Measurements from ENCODE around the gene PAXIP1.

PAXIP1 gene

GRCh38 chr7:154913638-154914307 is 89.2 kb downstream of the PAXIP1 start:
- no peak overlapping the region for H2AFZ ChIP-seq (ENCODE audit: low read depth, low read length, severe bottlenecking)
- no peaks in the 10 kb centered on the region for H3K36me3 ChIP-seq (ENCODE audit: low read length)
- no peaks in the 10 kb centered on the region for H3K79me2 ChIP-seq (ENCODE audit: insufficient read depth, low read length)
- no peaks in the 10 kb centered on the region for H3K9me2 ChIP-seq (replicated peaks; ENCODE audit: insufficient read depth, low read length)
- H3K9me3 ChIP-seq (ENCODE audit: insufficient read depth, low read length): no peaks in the 10 kb centered on the region
- no peak overlapping the region for H3K4me3 ChIP-seq (ENCODE audit: insufficient read depth, low read length, poor library complexity, severe bottlenecking)
- TF ChIP-seq EZH2phosphoT487 (conservative IDR thresholded peaks at IDR 0.05; ENCODE audit: low read length): no peak
- TF ChIP-seq CTCF (IDR thresholded peaks at IDR 0.05; ENCODE audit: insufficient read depth, low read length, poor library complexity, severe bottlenecking): peak; percentile 89
- no peak overlapping the region for H3K9ac ChIP-seq (ENCODE audit: low read length)
- H3K27me3 ChIP-seq (ENCODE audit: low read length): no peaks in the 10 kb centered on the region
- no peak overlapping the region for H3K27ac ChIP-seq (ENCODE audit: low read depth, low read length)
- no peaks in the 10 kb centered on the region for H4K20me1 ChIP-seq (ENCODE audit: low read depth, low read length)
- H3F3A ChIP-seq (ENCODE audit: insufficient read depth): no peaks in the 10 kb centered on the region
- H3K4me2 ChIP-seq (ENCODE audit: low read depth, low read length, poor library complexity, severe bottlenecking): no peak overlapping the region

GRCh38 chr7:154912871-154913637 is 89.9 kb downstream of the PAXIP1 start:
- H3K9me3 ChIP-seq (ENCODE audit: insufficient read depth, low read length): no peaks in the 10 kb centered on the region
- no peak overlapping the region for H3K4me3 ChIP-seq (ENCODE audit: insufficient read depth, low read length, poor library complexity, severe bottlenecking)
- no peaks in the 10 kb centered on the region for H3K9me2 ChIP-seq (replicated peaks; ENCODE audit: insufficient read depth, low read length)
- H3K27ac ChIP-seq (ENCODE audit: low read depth, low read length): no peak overlapping the region
- no peak overlapping the region for H3K4me2 ChIP-seq (ENCODE audit: low read depth, low read length, poor library complexity, severe bottlenecking)
- no peaks in the 10 kb centered on the region for H3F3A ChIP-seq (ENCODE audit: insufficient read depth)
- H4K20me1 ChIP-seq (ENCODE audit: low read depth, low read length): no peaks in the 10 kb centered on the region
- no peak overlapping the region for H3K9ac ChIP-seq (ENCODE audit: low read length)
- H2AFZ ChIP-seq (ENCODE audit: low read depth, low read length, severe bottlenecking): no peak overlapping the region
- H3K36me3 ChIP-seq (ENCODE audit: low read length): no peaks in the 10 kb centered on the region
- H3K79me2 ChIP-seq (ENCODE audit: insufficient read depth, low read length): no peaks in the 10 kb centered on the region
- H3K27me3 ChIP-seq (ENCODE audit: low read length): no peaks in the 10 kb centered on the region
- TF ChIP-seq EZH2phosphoT487 (conservative IDR thresholded peaks at IDR 0.05; ENCODE audit: low read length) (no peak), CTCF (IDR thresholded peaks at IDR 0.05; ENCODE audit: insufficient read depth, low read length, poor library complexity, severe bottlenecking) (no peak)

GRCh38 chr7:154911862-154912455 is 91.0 kb downstream of the PAXIP1 start:
- no peaks in the 10 kb centered on the region for H3F3A ChIP-seq (ENCODE audit: insufficient read depth)
- no peaks in the 10 kb centered on the region for H3K27me3 ChIP-seq (ENCODE audit: low read length)
- H2AFZ ChIP-seq (ENCODE audit: low read depth, low read length, severe bottlenecking): no peak overlapping the region
- no peak overlapping the region for H3K4me3 ChIP-seq (ENCODE audit: insufficient read depth, low read length, poor library complexity, severe bottlenecking)
- H3K36me3 ChIP-seq (ENCODE audit: low read length): no peaks in the 10 kb centered on the region
- no peak overlapping the region for H3K27ac ChIP-seq (ENCODE audit: low read depth, low read length)
- no peak for TF ChIP-seq EZH2phosphoT487 (conservative IDR thresholded peaks at IDR 0.05; ENCODE audit: low read length)
- TF ChIP-seq CTCF (IDR thresholded peaks at IDR 0.05; ENCODE audit: insufficient read depth, low read length, poor library complexity, severe bottlenecking): no peak
- H4K20me1 ChIP-seq (ENCODE audit: low read depth, low read length): no peaks in the 10 kb centered on the region
- no peak overlapping the region for H3K9ac ChIP-seq (ENCODE audit: low read length)
- no peaks in the 10 kb centered on the region for H3K9me3 ChIP-seq (ENCODE audit: insufficient read depth, low read length)
- H3K79me2 ChIP-seq (ENCODE audit: insufficient read depth, low read length): no peaks in the 10 kb centered on the region
- H3K4me2 ChIP-seq (ENCODE audit: low read depth, low read length, poor library complexity, severe bottlenecking): no peak overlapping the region
- H3K9me2 ChIP-seq (replicated peaks; ENCODE audit: insufficient read depth, low read length): no peaks in the 10 kb centered on the region

Measured in SU-DHL-6 (cell line).